ENCODE results near the gene EN1.
A peak's percentile ranks its signal among the peaks of the same experiment; 100 is the strongest.

EN1 gene

GRCh38 chr2:118846953-118847761, at the start of gene EN1:
EN1 (minus strand) TSS chr2:118847648; CDS start chr2:118847167, 481 bp downstream.
- no peak for DNase-seq (ENCODE audit: low read depth)

- DNase-seq (ENCODE audit: low read depth) = no peak
These were observed 45.7 kb upstream of the EN1 start for GRCh38 chr2:118893100-118893499.

GRCh38 chr2:118889995-118890394, 42.5 kb upstream of the EN1 start:
- DNase-seq (ENCODE audit: low read depth) = no peak

GRCh38 chr2:118883792-118884191, 36.3 kb upstream of the EN1 start:
- no peak for DNase-seq (ENCODE audit: low read depth)

GRCh38 chr2:118882693-118883336, 35.4 kb upstream of the EN1 start:
- peak; percentile 46 for DNase-seq (ENCODE audit: low read depth)

GRCh38 chr2:118881490-118882129, 34.2 kb upstream of the EN1 start:
- peak; percentile 28 for DNase-seq (ENCODE audit: low read depth)

GRCh38 chr2:118880501-118880900, 33.1 kb upstream of the EN1 start:
- DNase-seq (ENCODE audit: low read depth) = no peak

- no peak for DNase-seq (ENCODE audit: low read depth)
These were observed 31.2 kb upstream of the EN1 start for GRCh38 chr2:118878531-118879149.

- DNase-seq (ENCODE audit: low read depth) = no peak
These were observed 27.9 kb upstream of the EN1 start for GRCh38 chr2:118875318-118875717.

- no peak for DNase-seq (ENCODE audit: low read depth)
These were observed 26.9 kb upstream of the EN1 start for GRCh38 chr2:118874324-118874723.

GRCh38 chr2:118865106-118865505, 17.7 kb upstream of the EN1 start:
- no peak for DNase-seq (ENCODE audit: low read depth)

- no peak for DNase-seq (ENCODE audit: low read depth)
These were observed 16.8 kb upstream of the EN1 start for GRCh38 chr2:118864207-118864606.

GRCh38 chr2:118861731-118862130, 14.3 kb upstream of the EN1 start:
- no peak for DNase-seq (ENCODE audit: low read depth)

- no peak for DNase-seq (ENCODE audit: low read depth)
These were observed 13.8 kb upstream of the EN1 start for GRCh38 chr2:118861242-118861641.

GRCh38 chr2:118860506-118860905, 13.1 kb upstream of the EN1 start:
- DNase-seq (ENCODE audit: low read depth) = no peak

- no peak for DNase-seq (ENCODE audit: low read depth)
These were observed 11.8 kb upstream of the EN1 start for GRCh38 chr2:118859157-118859770.

- DNase-seq (ENCODE audit: low read depth) = no peak
These were observed 11.2 kb upstream of the EN1 start for GRCh38 chr2:118858485-118859156.

GRCh38 chr2:118857677-118858484, 10.4 kb upstream of the EN1 start:
- DNase-seq (ENCODE audit: low read depth) = no peak

GRCh38 chr2:118856978-118857676, 9.7 kb upstream of the EN1 start:
- DNase-seq (ENCODE audit: low read depth) = no peak

GRCh38 chr2:118856330-118856977, 9.0 kb upstream of the EN1 start:
- DNase-seq (ENCODE audit: low read depth) = no peak
